Measurements from ENCODE around the gene ASIC4. TPM values are rescaled to one million over a fixed set of nuclear protein-coding genes. Genes with fewer than 3 reads are reported as not detected.

Gene ASIC4
- total RNA-seq, 1 donor from 2014 or later = not detected

GRCh38 chr2:219560037-219560892 is 46.0 kb downstream of the ASIC4 start:
- Mint-ChIP-seq H3K27ac (no peak overlapping the region), H3K9me3 (no peaks in the 10 kb centered on the region), H3K4me1 (ENCODE audit: low read depth) (no peaks in the 10 kb centered on the region), H3K4me3 (ENCODE audit: low read depth) (no peak overlapping the region), H3K27me3 (ENCODE audit: low read depth) (no peaks in the 10 kb centered on the region), H3K36me3 (ENCODE audit: low read depth) (no peaks in the 10 kb centered on the region)
- intact Hi-C loops (cut with micrococcal nuclease) = no loop called here
- DNase-seq (ENCODE audit: low spot score) = no peak

- Mint-ChIP-seq H3K9me3 (no peaks in the 10 kb centered on the region), H3K27ac (no peak overlapping the region), H3K27me3 (ENCODE audit: low read depth) (no peaks in the 10 kb centered on the region), H3K4me3 (ENCODE audit: low read depth) (no peak overlapping the region), H3K36me3 (ENCODE audit: low read depth) (no peaks in the 10 kb centered on the region), H3K4me1 (ENCODE audit: low read depth) (no peaks in the 10 kb centered on the region)
- no peak for DNase-seq (ENCODE audit: low spot score)
- intact Hi-C loops (cut with micrococcal nuclease) = no loop called here
Measured at GRCh38 chr2:219560893-219561178, 46.6 kb downstream of the ASIC4 start.

- no peaks in the 10 kb centered on the region for H3K9me3 Mint-ChIP-seq
- H3K27ac Mint-ChIP-seq = no peak overlapping the region
- H3K27me3 Mint-ChIP-seq (ENCODE audit: low read depth) = no peaks in the 10 kb centered on the region
- H3K36me3 Mint-ChIP-seq (ENCODE audit: low read depth) = no peaks in the 10 kb centered on the region
- DNase-seq (ENCODE audit: low spot score) = no peak
- no peak overlapping the region for H3K4me3 Mint-ChIP-seq (ENCODE audit: low read depth)
- H3K4me1 Mint-ChIP-seq (ENCODE audit: low read depth) = no peaks in the 10 kb centered on the region
- intact Hi-C loops (cut with micrococcal nuclease) = no loop called here
Measured at GRCh38 chr2:219561179-219562048, 47.1 kb downstream of the ASIC4 start.

- intact Hi-C loops (cut with micrococcal nuclease) = no loop called here
- DNase-seq (ENCODE audit: low spot score) = no peak
- Mint-ChIP-seq H3K36me3 (ENCODE audit: low read depth) (no peaks in the 10 kb centered on the region), H3K4me3 (ENCODE audit: low read depth) (no peak overlapping the region), H3K27ac (no peak overlapping the region), H3K27me3 (ENCODE audit: low read depth) (no peaks in the 10 kb centered on the region), H3K4me1 (ENCODE audit: low read depth) (no peaks in the 10 kb centered on the region), H3K9me3 (no peaks in the 10 kb centered on the region)
Measured at GRCh38 chr2:219562049-219563020, 48.1 kb downstream of the ASIC4 start.

- Mint-ChIP-seq H3K27me3 (ENCODE audit: low read depth) (no peaks in the 10 kb centered on the region), H3K4me3 (ENCODE audit: low read depth) (no peak overlapping the region), H3K9me3 (no peaks in the 10 kb centered on the region), H3K4me1 (ENCODE audit: low read depth) (no peaks in the 10 kb centered on the region), H3K27ac (no peak overlapping the region), H3K36me3 (ENCODE audit: low read depth) (no peaks in the 10 kb centered on the region)
- DNase-seq (ENCODE audit: low spot score) = no peak
- intact Hi-C loops (cut with micrococcal nuclease) = no loop called here
Measured at GRCh38 chr2:219563271-219563928, 49.1 kb downstream of the ASIC4 start.

- peaks cover 14% of the 10 kb centered on the region for H3K27me3 Mint-ChIP-seq (ENCODE audit: low read depth)
- no peak for DNase-seq (ENCODE audit: low spot score)
- H3K4me1 Mint-ChIP-seq (ENCODE audit: low read depth) = no peaks in the 10 kb centered on the region
- no peaks in the 10 kb centered on the region for H3K9me3 Mint-ChIP-seq
- intact Hi-C loops (cut with micrococcal nuclease) = no loop called here
- H3K36me3 Mint-ChIP-seq (ENCODE audit: low read depth) = no peaks in the 10 kb centered on the region
- no peak overlapping the region for H3K4me3 Mint-ChIP-seq (ENCODE audit: low read depth)
- H3K27ac Mint-ChIP-seq = no peak overlapping the region
Measured at GRCh38 chr2:219565130-219566080, 51.1 kb downstream of the ASIC4 start.

- Mint-ChIP-seq H3K27me3 (ENCODE audit: low read depth) (peaks cover 14% of the 10 kb centered on the region), H3K4me1 (ENCODE audit: low read depth) (no peaks in the 10 kb centered on the region), H3K27ac (no peak overlapping the region), H3K36me3 (ENCODE audit: low read depth) (no peaks in the 10 kb centered on the region), H3K4me3 (ENCODE audit: low read depth) (no peak overlapping the region), H3K9me3 (no peaks in the 10 kb centered on the region)
- no peak for DNase-seq (ENCODE audit: low spot score)
- intact Hi-C loops (cut with micrococcal nuclease) = no loop called here
Measured at GRCh38 chr2:219566640-219567039, 52.4 kb downstream of the ASIC4 start.

- Mint-ChIP-seq H3K27ac (no peak overlapping the region), H3K27me3 (ENCODE audit: low read depth) (peaks cover 19% of the 10 kb centered on the region), H3K9me3 (no peaks in the 10 kb centered on the region), H3K4me1 (ENCODE audit: low read depth) (no peaks in the 10 kb centered on the region), H3K36me3 (ENCODE audit: low read depth) (no peaks in the 10 kb centered on the region), H3K4me3 (ENCODE audit: low read depth) (no peak overlapping the region)
- intact Hi-C loops (cut with micrococcal nuclease) = no loop called here
- DNase-seq (ENCODE audit: low spot score) = no peak
Measured at GRCh38 chr2:219567131-219567530, 52.8 kb downstream of the ASIC4 start.

GRCh38 chr2:219567791-219568361 is 53.6 kb downstream of the ASIC4 start:
- Mint-ChIP-seq H3K27me3 (ENCODE audit: low read depth) (peaks cover 24% of the 10 kb centered on the region), H3K27ac (no peak overlapping the region), H3K4me3 (ENCODE audit: low read depth) (no peak overlapping the region), H3K9me3 (no peaks in the 10 kb centered on the region), H3K4me1 (ENCODE audit: low read depth) (no peaks in the 10 kb centered on the region), H3K36me3 (ENCODE audit: low read depth) (no peaks in the 10 kb centered on the region)
- DNase-seq (ENCODE audit: low spot score) = no peak
- intact Hi-C loops (cut with micrococcal nuclease) = no loop called here

- intact Hi-C loops (cut with micrococcal nuclease) = no loop called here
- H3K4me1 Mint-ChIP-seq (ENCODE audit: low read depth) = no peaks in the 10 kb centered on the region
Measured at GRCh38 chr2:219569041-219569440, 54.8 kb downstream of the ASIC4 start.

GRCh38 chr2:219569635-219570034 is 55.4 kb downstream of the ASIC4 start:
- Mint-ChIP-seq H3K36me3 (ENCODE audit: low read depth) (no peaks in the 10 kb centered on the region), H3K4me1 (ENCODE audit: low read depth) (no peaks in the 10 kb centered on the region), H3K4me3 (ENCODE audit: low read depth) (no peak overlapping the region), H3K9me3 (no peaks in the 10 kb centered on the region), H3K27me3 (ENCODE audit: low read depth) (peaks cover 31% of the 10 kb centered on the region), H3K27ac (no peak overlapping the region)
- intact Hi-C loops (cut with micrococcal nuclease) = no loop called here
- no peak for DNase-seq (ENCODE audit: low spot score)

More at GRCh38 chr2:219569041-219569440, 54.8 kb downstream of the ASIC4 start:
- Mint-ChIP-seq H3K9me3 (no peaks in the 10 kb centered on the region), H3K27ac (no peak overlapping the region), H3K27me3 (ENCODE audit: low read depth) (peaks cover 31% of the 10 kb centered on the region), H3K4me3 (ENCODE audit: low read depth) (no peak overlapping the region), H3K36me3 (ENCODE audit: low read depth) (no peaks in the 10 kb centered on the region)
- no peak for DNase-seq (ENCODE audit: low spot score)

All from activated T-helper 2 cell treated with anti-CD3 and anti-CD28 coated beads, Interferon-gamma antibody, Interleukin-2, Interleukin-4, amounts not matched to agents 10 μg/mL and 5 μg/mL and 100 μg/mL, durations not matched to agents 14 hours and 24 hours and 36 hours (primary cell).